ENCODE results near the gene ABCC3.
A peak's percentile ranks its signal among the peaks of the same experiment; 100 is the strongest.

ABCC3 gene

DNA sequence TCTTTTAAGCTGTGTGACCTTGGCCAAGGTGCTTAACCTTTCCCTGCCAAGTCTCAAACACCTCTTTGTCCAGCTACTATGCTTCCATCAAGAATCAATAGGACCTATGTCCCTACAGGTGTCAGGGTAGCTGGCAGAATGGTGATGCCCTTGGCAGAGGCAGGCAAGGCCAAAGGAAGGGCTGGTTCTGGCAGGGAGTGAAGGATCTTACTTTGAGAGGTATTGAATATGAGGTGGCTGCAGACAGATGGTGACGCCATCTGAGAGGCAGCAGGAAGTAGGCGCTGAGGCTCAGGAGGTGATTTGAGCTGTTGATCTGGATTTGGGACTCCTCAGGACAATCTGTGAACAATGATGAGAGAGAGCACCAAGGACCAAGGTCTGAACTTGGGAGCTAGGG, 12.5 kb downstream of the ABCC3 start:
- Histone ChIP-seq H3K27me3 (ENCODE audit: insufficient read depth, low read depth, severe bottlenecking) (no peaks in the 10 kb centered on the region), H3K27ac (peak overlapping the region; percentile 56), H3K9me3 (ENCODE audit: severe bottlenecking) (peaks cover 5% of the 10 kb centered on the region), H3K36me3 (no peaks in the 10 kb centered on the region), H3K4me3 (ENCODE audit: low read depth, low read length) (no peak overlapping the region)
- peak; percentile 76 for DNase-seq
- TF ChIP-seq, protein P1, sequence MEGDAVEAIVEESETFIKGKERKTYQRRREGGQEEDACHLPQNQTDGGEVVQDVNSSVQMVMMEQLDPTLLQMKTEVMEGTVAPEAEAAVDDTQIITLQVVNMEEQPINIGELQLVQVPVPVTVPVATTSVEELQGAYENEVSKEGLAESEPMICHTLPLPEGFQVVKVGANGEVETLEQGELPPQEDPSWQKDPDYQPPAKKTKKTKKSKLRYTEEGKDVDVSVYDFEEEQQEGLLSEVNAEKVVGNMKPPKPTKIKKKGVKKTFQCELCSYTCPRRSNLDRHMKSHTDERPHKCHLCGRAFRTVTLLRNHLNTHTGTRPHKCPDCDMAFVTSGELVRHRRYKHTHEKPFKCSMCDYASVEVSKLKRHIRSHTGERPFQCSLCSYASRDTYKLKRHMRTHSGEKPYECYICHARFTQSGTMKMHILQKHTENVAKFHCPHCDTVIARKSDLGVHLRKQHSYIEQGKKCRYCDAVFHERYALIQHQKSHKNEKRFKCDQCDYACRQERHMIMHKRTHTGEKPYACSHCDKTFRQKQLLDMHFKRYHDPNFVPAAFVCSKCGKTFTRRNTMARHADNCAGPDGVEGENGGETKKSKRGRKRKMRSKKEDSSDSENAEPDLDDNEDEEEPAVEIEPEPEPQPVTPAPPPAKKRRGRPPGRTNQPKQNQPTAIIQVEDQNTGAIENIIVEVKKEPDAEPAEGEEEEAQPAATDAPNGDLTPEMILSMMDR (IDR thresholded peaks at IDR 0.05; ENCODE audit: low read depth, low read length), result no peak

DNA sequence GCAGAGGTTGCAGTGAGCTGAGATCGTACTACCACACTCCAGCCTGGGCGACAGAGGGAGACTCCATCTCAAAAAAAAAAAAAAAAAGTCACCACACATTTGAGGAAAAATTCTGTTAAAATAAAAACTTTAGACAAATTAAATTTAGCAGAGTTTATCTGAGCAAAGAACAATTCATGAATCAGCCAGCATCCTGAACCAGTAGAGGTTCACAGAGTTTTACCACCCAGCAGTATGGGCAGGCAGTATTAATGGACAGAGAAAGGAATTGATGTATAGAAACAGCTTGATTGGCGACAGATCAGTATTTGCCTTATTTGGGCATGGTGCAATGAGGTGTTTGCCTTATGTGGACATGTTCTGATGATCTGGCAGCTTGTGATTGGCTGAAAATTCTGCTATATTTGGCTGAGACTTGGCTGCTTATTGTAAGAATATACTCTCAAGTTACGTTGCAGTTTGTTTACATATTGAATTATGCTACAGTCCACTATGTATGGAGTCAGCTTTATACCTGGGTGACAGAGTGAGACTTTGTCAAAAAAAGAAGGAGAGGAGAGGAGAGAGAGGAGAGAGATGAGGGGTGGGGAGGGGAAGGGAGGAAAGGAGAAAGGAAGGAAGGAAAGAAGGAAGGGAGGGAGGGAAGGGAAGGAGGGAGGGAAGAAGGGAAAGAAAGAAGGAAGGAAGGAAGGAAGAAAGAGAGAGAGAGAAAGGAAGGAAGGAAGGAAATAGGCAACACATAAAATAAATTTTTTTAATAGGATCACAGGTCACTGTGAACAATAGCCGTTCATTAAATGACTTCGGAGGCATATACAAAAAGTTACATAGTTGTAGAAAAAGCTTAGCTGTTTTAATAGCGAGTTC, 14.6 kb downstream of the ABCC3 start:
- H3K27me3 ChIP-seq (ENCODE audit: insufficient read depth, low read depth, severe bottlenecking), result no peaks in the 10 kb centered on the region
- TF ChIP-seq, protein P1 (IDR thresholded peaks at IDR 0.05; ENCODE audit: low read depth, low read length), result no peak
- no peak for DNase-seq
- H3K27ac ChIP-seq, result no peak overlapping the region
- H3K36me3 ChIP-seq, result no peaks in the 10 kb centered on the region
- H3K4me3 ChIP-seq (ENCODE audit: low read depth, low read length), result no peak overlapping the region
- H3K9me3 ChIP-seq (ENCODE audit: severe bottlenecking), result peaks cover 11% of the 10 kb centered on the region

DNA sequence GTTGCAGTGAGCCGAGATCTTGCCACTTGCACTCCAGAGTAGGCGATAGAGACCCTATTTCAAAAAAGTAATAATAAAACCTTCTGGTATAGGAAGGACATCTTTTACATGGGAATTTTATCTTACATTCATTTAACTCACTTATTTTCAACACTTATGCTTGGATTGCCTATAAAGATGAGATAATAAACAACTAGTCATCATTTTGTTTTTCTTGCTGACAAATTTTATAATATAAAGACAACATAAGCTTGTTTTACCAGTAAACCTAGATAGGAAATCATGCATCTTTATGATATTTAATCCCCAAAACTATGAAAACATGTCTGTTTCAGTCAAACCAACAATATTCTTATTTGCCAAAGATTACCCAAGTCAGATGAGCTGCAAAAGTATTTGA, 17.0 kb downstream of the ABCC3 start:
- Histone ChIP-seq H3K4me3 (ENCODE audit: low read depth, low read length) (no peak overlapping the region), H3K36me3 (no peaks in the 10 kb centered on the region), H3K27ac (no peak overlapping the region), H3K9me3 (ENCODE audit: severe bottlenecking) (peaks cover 11% of the 10 kb centered on the region), H3K27me3 (ENCODE audit: insufficient read depth, low read depth, severe bottlenecking) (no peaks in the 10 kb centered on the region)
- DNase-seq, result no peak
- TF ChIP-seq, protein P1 (IDR thresholded peaks at IDR 0.05; ENCODE audit: low read depth, low read length), result no peak

DNA sequence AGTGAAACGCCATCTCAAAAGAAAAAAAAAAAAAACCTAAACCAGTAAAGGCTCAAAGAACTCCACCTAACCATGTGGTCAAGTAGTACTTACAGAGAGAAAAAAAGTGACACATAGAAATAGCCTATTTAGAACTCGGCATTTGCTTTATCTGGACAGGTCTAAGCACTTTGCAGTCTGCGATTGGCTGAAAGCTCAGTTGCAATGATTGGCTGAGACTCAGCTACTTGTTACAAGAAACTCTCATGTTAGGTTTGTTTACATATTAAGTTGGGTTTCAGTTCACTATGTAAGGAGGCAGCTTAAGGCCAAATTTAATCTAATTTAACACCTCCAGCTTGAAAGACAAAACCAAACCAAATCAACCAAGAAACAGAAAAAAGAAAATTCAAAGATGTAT, 19.1 kb downstream of the ABCC3 start:
- peaks cover 6% of the 10 kb centered on the region for H3K9me3 ChIP-seq (ENCODE audit: severe bottlenecking)
- no peaks in the 10 kb centered on the region for H3K36me3 ChIP-seq
- no peak overlapping the region for H3K4me3 ChIP-seq (ENCODE audit: low read depth, low read length)
- H3K27ac ChIP-seq, result no peak overlapping the region
- DNase-seq, result no peak
- TF ChIP-seq, protein P1 (IDR thresholded peaks at IDR 0.05; ENCODE audit: low read depth, low read length), result no peak
- H3K27me3 ChIP-seq (ENCODE audit: insufficient read depth, low read depth, severe bottlenecking), result no peaks in the 10 kb centered on the region

DNA sequence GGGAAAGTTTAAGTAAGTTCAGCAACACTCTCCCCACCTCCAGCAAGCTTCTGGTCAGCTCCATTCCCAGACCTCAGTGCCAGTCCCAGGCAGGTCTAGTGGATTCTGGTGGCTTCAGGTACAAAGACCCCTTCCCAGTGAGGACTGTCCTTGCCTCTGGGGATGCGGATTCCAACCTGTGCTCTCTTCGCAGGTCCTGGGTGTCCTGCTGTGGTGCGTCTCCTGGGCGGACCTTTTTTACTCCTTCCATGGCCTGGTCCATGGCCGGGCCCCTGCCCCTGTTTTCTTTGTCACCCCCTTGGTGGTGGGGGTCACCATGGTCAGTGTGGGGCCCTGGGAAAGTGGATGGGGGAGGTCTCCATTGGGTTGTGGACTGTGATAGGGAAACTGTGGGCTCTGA, 21.8 kb downstream of the ABCC3 start:
- Histone ChIP-seq H3K36me3 (no peaks in the 10 kb centered on the region), H3K9me3 (ENCODE audit: severe bottlenecking) (peaks cover 6% of the 10 kb centered on the region), H3K27me3 (ENCODE audit: insufficient read depth, low read depth, severe bottlenecking) (no peaks in the 10 kb centered on the region), H3K4me3 (ENCODE audit: low read depth, low read length) (no peak overlapping the region), H3K27ac (no peak overlapping the region)
- TF ChIP-seq, protein P1 (IDR thresholded peaks at IDR 0.05; ENCODE audit: low read depth, low read length), result no peak
- DNase-seq, result no peak

DNA sequence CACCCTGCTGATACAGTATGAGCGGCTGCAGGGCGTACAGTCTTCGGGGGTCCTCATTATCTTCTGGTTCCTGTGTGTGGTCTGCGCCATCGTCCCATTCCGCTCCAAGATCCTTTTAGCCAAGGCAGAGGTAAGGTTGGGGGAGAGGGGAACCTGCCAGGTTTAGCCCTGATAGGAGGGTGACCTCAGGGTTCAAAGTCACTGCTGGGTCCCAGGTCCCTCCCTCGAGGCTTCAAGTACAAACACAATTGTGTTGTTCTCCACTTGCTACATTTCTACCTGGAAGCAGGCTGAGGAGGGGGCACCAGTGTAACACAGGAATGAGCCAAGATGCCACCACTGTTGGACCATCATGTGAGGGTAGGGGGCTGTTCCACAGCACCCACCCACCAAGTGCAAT, 22.4 kb downstream of the ABCC3 start:
- Histone ChIP-seq H3K9me3 (ENCODE audit: severe bottlenecking) (peaks cover 6% of the 10 kb centered on the region), H3K27me3 (ENCODE audit: insufficient read depth, low read depth, severe bottlenecking) (no peaks in the 10 kb centered on the region), H3K4me3 (ENCODE audit: low read depth, low read length) (no peak overlapping the region), H3K36me3 (no peaks in the 10 kb centered on the region), H3K27ac (no peak overlapping the region)
- TF ChIP-seq, protein P1 (IDR thresholded peaks at IDR 0.05; ENCODE audit: low read depth, low read length), result no peak
- no peak for DNase-seq
